CD4-positive, CD25-positive, alpha-beta regulatory T cell (primary cell): ENCODE measurements around the gene STXBP1. TPM values are rescaled to one million over a fixed set of nuclear protein-coding genes. Genes with fewer than 3 reads are reported as not detected.
"Not testable (repeated sequence)": the region's sequence is repeated elsewhere in the genome, so short reads cannot be mapped to it uniquely, and the experiment has no call there.

ENCODE experiments used
- ATAC-seq, 2 donors: fragments of 150-1000 bp; cut with Tn5 transposase; one replicate each; pipeline ENCODE4 v1.10.0; 2021; ENCODE audit warnings: low read depth in 2 of 2, moderate number of reproducible peaks in 2 of 2, moderate library complexity in 1 of 2
- DNase-seq, 3 donors: peaks; one replicate each; pipeline versions ENCODE4 v3.0.0 to v3.0.0-alpha.2; 2012 to 2022; ENCODE audit warnings: mixed read lengths in 1 of 3
- H3K27ac ChIP-seq: one replicate; pipeline ENCODE4 v1.7.0; 2013; ENCODE audit warnings: mild to moderate bottlenecking, low read length; ENCODE audit not compliant: insufficient read depth, poor library complexity, severe bottlenecking
- H3K27me3 ChIP-seq: one replicate; pipeline ENCODE4 v1.7.0; 2013; ENCODE audit warnings: low read length; ENCODE audit not compliant: control insufficient read depth, insufficient read depth
- H3K36me3 ChIP-seq: one replicate; pipeline ENCODE4 v1.7.0; 2013; ENCODE audit warnings: mild to moderate bottlenecking, low read length, moderate library complexity; ENCODE audit not compliant: control insufficient read depth, insufficient read depth
- H3K4me1 ChIP-seq: 2 replicates; pipeline ENCODE4 v1.7.0; 2013; ENCODE audit warnings: mild to moderate bottlenecking, low read length; ENCODE audit not compliant: insufficient read depth, control insufficient read depth, poor library complexity, severe bottlenecking
- H3K4me3 ChIP-seq: one replicate; pipeline ENCODE4 v1.7.0; 2013; ENCODE audit warnings: low read depth, mild to moderate bottlenecking, low read length, moderate library complexity
- H3K9me3 ChIP-seq, 2 experiments: 1 replicate in 1 of 2; 2 replicates in 1 of 2; pipeline ENCODE4 v1.7.0; 2013; ENCODE audit warnings: low read length in 2 of 2, mild to moderate bottlenecking in 1 of 2, moderate library complexity in 1 of 2; ENCODE audit not compliant: control insufficient read depth in 2 of 2
- H3K27ac Mint-ChIP-seq, 3 donors: one replicate each; pipeline ENCODE4 v1.8.0; 2020 to 2022; ENCODE audit warnings: mild to moderate bottlenecking in 3 of 3, mixed read lengths in 3 of 3, moderate library complexity in 2 of 3
- H3K27me3 Mint-ChIP-seq: one replicate; pipeline ENCODE4 v1.8.0; 2022; ENCODE audit warnings: mild to moderate bottlenecking, mixed read lengths
- H3K36me3 Mint-ChIP-seq: one replicate; pipeline ENCODE4 v1.8.0; 2020; ENCODE audit warnings: mixed read lengths
- H3K4me1 Mint-ChIP-seq, 4 donors: one replicate each; pipeline ENCODE4 v1.8.0; 2020 to 2022; ENCODE audit warnings: mixed read lengths in 4 of 4, mild to moderate bottlenecking in 1 of 4
- H3K4me3 Mint-ChIP-seq, 4 donors: one replicate each; pipeline ENCODE4 v1.8.0; 2020 to 2022; ENCODE audit warnings: mild to moderate bottlenecking in 4 of 4, mixed read lengths in 4 of 4, moderate library complexity in 3 of 4
- H3K9me3 Mint-ChIP-seq, 7 donors: one replicate each; pipeline ENCODE4 v1.8.0; 2020 to 2022; ENCODE audit warnings: mixed read lengths in 7 of 7, mild to moderate bottlenecking in 3 of 7, moderate library complexity in 2 of 7
- polyA plus RNA-seq, 4 donors: library from polyadenylated mRNA; unstranded; fragments of 300-500 nt; fragmentation: Illumina TruSeq; gene quantifications; one replicate each; pipeline ENCODE4 v1.2.3, GENCODE V29; 2021
- total RNA-seq: library from RNA; stranded (reverse); gene quantifications from one replicate; pipeline ENCODE4 v1.2.3, GENCODE V29; 2022

STXBP1 gene
- total and polyA plus RNA-seq, 5 donors from 2014 or later: 0.07 to 1.3 (median 0.26) TPM

DNA sequence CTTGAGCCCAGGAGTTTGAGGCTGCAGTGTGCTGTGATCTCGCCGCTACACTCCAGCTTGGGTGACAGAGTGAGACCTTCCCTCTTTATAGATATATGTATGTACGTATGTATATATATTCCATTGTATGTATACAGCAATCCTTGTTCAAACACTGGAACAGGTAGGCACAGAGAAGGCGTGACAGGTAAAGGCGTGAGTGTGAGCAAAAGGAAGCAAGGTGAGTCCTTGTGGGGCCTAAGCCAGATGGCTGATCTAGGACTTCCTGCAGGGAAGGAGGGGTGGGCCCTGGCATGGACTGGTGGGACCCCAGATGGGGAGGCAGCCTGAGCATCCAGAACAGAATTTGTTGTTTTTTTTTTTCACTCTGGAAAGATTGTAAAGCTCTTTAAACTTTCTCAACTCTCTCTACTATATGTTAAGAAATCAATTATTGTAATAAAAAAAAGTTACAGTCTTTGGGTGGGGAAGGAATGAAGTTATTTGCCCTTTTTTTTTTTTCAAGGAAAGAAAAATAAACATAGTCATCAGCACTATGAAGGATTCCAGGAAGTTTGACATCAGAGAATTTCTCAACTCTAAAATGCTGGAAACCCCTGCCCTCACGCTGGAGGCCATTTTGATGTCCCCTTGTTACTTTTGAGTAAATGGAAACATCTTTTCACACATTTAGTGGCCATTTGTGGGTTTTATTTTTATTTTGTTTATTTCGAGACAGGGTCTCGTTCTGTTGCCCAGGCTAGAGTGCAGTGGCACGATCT lies 38.9 kb upstream of the STXBP1 start:
- H3K4me1 Mint-ChIP-seq: peaks cover 6 to 15% (median 10%) of the 10 kb centered on the region in 4 donors

DNA sequence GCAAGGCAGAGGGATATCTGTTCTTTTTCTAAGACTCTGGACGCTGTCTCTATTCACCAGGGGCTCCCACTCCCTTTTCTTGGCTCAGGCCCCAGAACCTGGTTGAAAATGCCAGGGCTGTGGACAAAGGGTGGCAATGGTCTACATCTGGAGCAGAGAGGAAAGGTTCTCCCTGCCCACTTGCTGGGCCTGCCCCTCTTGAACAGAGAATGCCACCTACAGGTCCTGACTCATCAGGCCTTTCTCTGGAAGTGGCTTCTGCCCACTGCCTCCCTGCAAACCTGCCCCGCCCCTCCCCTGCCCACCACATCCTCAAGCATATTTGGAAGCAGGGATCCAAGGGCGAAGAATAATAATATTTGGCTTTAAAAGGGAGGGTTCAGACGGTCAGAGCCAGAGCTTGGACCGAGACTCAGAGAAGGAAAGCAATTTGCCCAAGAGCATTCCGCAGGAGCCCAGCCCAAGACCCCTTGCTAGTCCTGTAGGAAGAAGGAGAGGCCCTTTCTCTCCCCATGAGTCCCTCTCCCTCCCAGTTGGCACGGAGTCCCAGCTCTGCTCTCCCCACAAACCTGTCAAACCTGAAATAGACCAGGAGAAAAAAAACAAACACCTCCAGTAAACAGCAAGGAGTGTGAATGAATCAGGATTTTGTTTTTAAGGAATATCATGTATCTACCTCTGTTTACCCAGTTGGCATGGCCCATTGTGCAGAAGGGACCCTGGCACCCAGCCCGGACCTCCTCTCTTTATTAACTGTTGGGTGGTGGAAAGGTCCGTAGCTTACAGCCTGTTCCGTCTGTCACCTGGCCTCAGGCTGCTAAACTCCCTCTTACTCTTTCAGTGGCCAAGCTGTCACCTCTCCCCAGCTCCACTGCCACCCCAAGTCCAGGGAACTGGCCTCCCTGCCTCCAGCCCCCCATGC lies 37.7 kb upstream of the STXBP1 start:
- Mint-ChIP-seq H3K36me3 (no peaks in the 10 kb centered on the region), H3K27ac (peak overlapping the region in 1 of 3 donors; percentile 53), H3K27me3 (peaks cover 4% of the 10 kb centered on the region), H3K4me1 (peaks cover 6 to 23% (median 17%) of the 10 kb centered on the region in 4 donors), H3K4me3 (peak overlapping the region in 1 of 4 donors; percentile 14), H3K9me3 (no peaks in the 10 kb centered on the region)
- Histone ChIP-seq H3K9me3 (no peaks in the 10 kb centered on the region), H3K27me3 (no peaks in the 10 kb centered on the region), H3K4me1 (peaks cover 26% of the 10 kb centered on the region), H3K36me3 (no peaks in the 10 kb centered on the region), H3K4me3 (no peak overlapping the region), H3K27ac (no peak overlapping the region)
- ATAC-seq (no peak), DNase-seq (no peak)

More for the DNA sequence above, 38.9 kb upstream of the STXBP1 start:
- DNase-seq (no peak), ATAC-seq (no peak)
- Histone ChIP-seq H3K27me3 (no peaks in the 10 kb centered on the region), H3K9me3 (no peaks in the 10 kb centered on the region), H3K4me1 (peaks cover 24% of the 10 kb centered on the region), H3K4me3 (no peak overlapping the region), H3K36me3 (no peaks in the 10 kb centered on the region), H3K27ac (no peak overlapping the region)
- Mint-ChIP-seq H3K4me3 (peak overlapping the region in 1 of 4 donors; percentile 25), H3K9me3 (no peaks in the 10 kb centered on the region), H3K36me3 (no peaks in the 10 kb centered on the region), H3K27ac (no peak overlapping the region), H3K27me3 (no peaks in the 10 kb centered on the region)

GRCh38 chr9:127575875-127576778 lies 36.0 kb upstream of the STXBP1 start:
- peaks cover 6 to 19% (median 10%) of the 10 kb centered on the region in 4 donors for H3K4me1 Mint-ChIP-seq
- no peaks in the 10 kb centered on the region for H3K9me3 Mint-ChIP-seq
- peaks cover 4% of the 10 kb centered on the region for H3K27me3 Mint-ChIP-seq
- Histone ChIP-seq H3K9me3 (no peaks in the 10 kb centered on the region), H3K27me3 (no peaks in the 10 kb centered on the region), H3K4me1 (peaks cover 13% of the 10 kb centered on the region), H3K36me3 (no peaks in the 10 kb centered on the region), H3K27ac (no peak overlapping the region), H3K4me3 (no peak overlapping the region)
- H3K4me3 Mint-ChIP-seq: no peak overlapping the region
- H3K27ac Mint-ChIP-seq: peak overlapping the region in 1 of 3 donors; percentile 80
- ATAC-seq (no peak), DNase-seq (no peak)
- H3K36me3 Mint-ChIP-seq: no peaks in the 10 kb centered on the region

DNA sequence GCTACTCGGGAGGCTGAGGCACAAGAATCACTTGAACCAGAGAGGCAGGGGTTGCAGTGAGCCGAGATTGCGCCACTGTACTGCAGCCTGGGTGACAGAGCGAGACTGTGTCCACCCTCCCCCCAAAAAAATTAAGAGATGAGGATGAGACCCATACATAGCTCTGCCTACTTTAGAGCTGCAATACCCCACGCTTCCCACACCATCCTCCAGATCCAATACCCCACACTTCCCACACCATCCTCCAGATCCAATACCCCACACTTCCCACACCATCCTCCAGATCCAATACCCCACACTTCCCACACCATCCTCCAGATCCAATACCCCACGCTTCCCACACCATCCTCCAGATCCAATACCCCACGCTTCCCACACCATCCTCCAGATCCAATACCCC lies 34.9 kb upstream of the STXBP1 start:
- H3K4me1 Mint-ChIP-seq: peaks cover 6 to 19% (median 10%) of the 10 kb centered on the region in 4 donors
- H3K9me3 Mint-ChIP-seq: not testable (repeated sequence)

GRCh38 chr9:127578627-127578951 lies 33.5 kb upstream of the STXBP1 start:
- peaks cover 13% of the 10 kb centered on the region for H3K4me1 ChIP-seq

More for the DNA sequence above, 34.9 kb upstream of the STXBP1 start:
- not testable (repeated sequence) for H3K27me3 Mint-ChIP-seq, H3K36me3 Mint-ChIP-seq, DNase-seq, H3K27ac ChIP-seq, H3K27me3 ChIP-seq, H3K4me3 Mint-ChIP-seq, H3K9me3 ChIP-seq, H3K4me3 ChIP-seq, H3K36me3 ChIP-seq, H3K27ac Mint-ChIP-seq, ATAC-seq
- peaks cover 13% of the 10 kb centered on the region for H3K4me1 ChIP-seq

DNA sequence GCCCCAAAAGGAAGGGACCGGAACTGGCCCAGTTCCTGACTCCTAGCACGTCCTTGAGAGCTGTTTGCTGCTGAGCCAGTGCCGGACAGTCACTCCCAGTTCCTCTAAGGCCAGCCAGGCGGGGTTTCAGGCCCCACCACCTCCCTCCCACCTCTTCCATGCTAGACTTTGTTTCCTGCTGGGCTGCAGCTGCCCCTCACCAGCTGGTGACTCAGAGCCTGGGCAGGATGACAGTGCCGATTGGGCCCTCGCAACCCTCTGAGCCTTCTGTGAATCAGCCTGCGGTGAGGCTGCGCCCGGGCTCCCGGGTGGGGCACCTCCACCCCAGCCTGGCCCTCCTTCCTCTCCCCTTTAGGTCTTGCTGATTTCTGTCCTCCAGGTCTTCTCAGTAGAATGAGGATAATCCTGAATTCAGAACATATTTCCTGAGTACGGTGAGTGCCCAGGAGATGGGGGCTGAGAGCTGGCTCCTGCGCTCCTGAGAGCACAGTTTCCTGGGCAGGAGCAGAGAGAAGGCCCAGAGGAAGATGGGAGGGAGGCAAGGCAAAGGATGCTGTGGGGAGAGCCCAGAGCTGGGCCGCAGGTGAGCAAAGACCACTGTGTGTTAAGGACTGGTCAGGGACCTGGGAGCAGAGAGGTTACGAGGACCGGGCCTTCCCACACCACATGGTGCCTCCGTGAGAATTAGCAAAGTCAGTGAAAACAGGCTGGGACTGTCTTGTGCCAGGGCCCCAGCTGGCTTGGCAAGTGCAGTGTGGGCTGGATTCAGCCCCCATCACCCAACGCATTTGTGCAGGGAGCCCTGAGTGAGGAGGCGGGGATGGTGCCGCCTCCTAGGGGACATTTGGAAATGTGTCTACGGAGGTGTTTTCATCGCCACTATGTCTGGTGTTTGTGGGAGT lies 32.9 kb upstream of the STXBP1 start:
- ATAC-seq (peak; percentile 100), DNase-seq (peak; percentile 24 to 91 (median 35))
- no peaks in the 10 kb centered on the region for H3K36me3 ChIP-seq
- Mint-ChIP-seq H3K36me3 (no peaks in the 10 kb centered on the region), H3K9me3 (no peaks in the 10 kb centered on the region), H3K27ac (peak overlapping the region; percentile 52 to 92 (median 88)), H3K27me3 (peaks cover 8% of the 10 kb centered on the region), H3K4me1 (peaks cover 0 to 19% (median 10%) of the 10 kb centered on the region in 4 donors), H3K4me3 (peak overlapping the region in 3 of 4 donors; percentile 3 to 50 (median 33))
- no peaks in the 10 kb centered on the region for H3K27me3 ChIP-seq
- H3K27ac ChIP-seq: peak overlapping the region; percentile 53
- no peaks in the 10 kb centered on the region for H3K9me3 ChIP-seq
- peaks cover 13% of the 10 kb centered on the region for H3K4me1 ChIP-seq
- H3K4me3 ChIP-seq: no peak overlapping the region

More at GRCh38 chr9:127578627-127578951, 33.5 kb upstream of the STXBP1 start:
- DNase-seq: no peak
- Mint-ChIP-seq H3K9me3 (no peaks in the 10 kb centered on the region), H3K4me1 (peaks cover 0 to 19% (median 10%) of the 10 kb centered on the region in 4 donors), H3K27me3 (peaks cover 8% of the 10 kb centered on the region), H3K36me3 (no peaks in the 10 kb centered on the region), H3K4me3 (peak overlapping the region in 1 of 4 donors; percentile 33), H3K27ac (peak overlapping the region; percentile 52 to 92 (median 88))
- Histone ChIP-seq H3K9me3 (no peaks in the 10 kb centered on the region), H3K27ac (peak overlapping the region; percentile 53), H3K4me3 (no peak overlapping the region), H3K27me3 (no peaks in the 10 kb centered on the region), H3K36me3 (no peaks in the 10 kb centered on the region)
- no peak for ATAC-seq
